Measurements from ENCODE around the gene PEPD. TPM values are rescaled to one million over a fixed set of nuclear protein-coding genes. Genes with fewer than 3 reads are reported as not detected.

Gene PEPD
- total RNA-seq, 4 donors from 2014 or later, result 33.9 to 57.0 (median 45.0) TPM

DNA sequence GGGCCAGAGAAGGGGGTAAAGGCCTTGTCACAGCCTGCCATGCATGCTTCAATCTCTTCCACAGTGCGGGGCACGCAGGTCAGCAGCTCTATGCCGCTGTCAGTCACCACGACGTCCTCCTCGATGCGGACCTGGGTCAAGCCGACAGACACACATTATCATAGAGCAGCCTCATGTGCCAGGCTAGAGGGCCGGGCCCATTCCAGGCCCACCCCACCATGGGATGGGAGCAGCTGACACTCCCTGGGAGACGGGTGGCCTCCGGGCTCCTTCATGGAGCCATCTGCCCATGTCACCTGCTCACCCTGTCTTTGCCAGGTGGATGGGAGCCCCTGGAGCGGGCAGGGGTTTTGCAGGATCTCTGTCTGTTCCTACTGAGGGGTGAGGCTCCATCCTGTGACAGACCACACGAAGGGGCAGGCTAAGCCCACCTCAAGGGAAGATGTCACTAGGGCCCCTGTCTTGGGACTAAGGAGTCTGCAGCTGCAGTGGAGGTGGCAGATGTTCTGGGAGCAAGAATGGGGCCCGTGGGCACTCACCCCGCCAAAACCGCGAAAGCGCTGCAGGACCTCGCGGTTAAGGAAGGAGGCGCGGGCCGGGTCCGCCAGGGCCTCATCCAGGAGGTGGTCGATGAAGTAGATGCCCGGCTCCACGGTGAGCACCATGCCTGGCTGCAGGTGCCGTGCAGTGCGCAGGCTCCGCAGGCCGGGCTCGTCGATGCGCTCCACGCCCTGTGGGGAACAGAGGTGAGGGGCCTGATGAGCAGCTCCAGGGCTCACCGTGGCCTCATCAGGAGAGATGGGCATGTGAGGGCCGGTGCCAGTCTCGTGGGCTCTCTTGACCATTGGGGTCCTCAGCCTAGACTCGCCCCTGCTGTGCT, 134.0 kb downstream of the PEPD start:
- no peak for TF ChIP-seq POLR2A (IDR thresholded peaks at IDR 0.05)
- TF ChIP-seq, protein P1, sequence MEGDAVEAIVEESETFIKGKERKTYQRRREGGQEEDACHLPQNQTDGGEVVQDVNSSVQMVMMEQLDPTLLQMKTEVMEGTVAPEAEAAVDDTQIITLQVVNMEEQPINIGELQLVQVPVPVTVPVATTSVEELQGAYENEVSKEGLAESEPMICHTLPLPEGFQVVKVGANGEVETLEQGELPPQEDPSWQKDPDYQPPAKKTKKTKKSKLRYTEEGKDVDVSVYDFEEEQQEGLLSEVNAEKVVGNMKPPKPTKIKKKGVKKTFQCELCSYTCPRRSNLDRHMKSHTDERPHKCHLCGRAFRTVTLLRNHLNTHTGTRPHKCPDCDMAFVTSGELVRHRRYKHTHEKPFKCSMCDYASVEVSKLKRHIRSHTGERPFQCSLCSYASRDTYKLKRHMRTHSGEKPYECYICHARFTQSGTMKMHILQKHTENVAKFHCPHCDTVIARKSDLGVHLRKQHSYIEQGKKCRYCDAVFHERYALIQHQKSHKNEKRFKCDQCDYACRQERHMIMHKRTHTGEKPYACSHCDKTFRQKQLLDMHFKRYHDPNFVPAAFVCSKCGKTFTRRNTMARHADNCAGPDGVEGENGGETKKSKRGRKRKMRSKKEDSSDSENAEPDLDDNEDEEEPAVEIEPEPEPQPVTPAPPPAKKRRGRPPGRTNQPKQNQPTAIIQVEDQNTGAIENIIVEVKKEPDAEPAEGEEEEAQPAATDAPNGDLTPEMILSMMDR (IDR thresholded peaks at IDR 0.05 in 4 of 5, conservative IDR thresholded peaks at IDR 0.05 in 1 of 5), result no peak
- Histone ChIP-seq H3K27me3 (no peaks in the 10 kb centered on the region), H3K4me3 (no peak overlapping the region), H3K27ac (peak overlapping the region; percentile 79 to 87 (median 84)), H3K4me1 (peaks cover 71 to 79% of the 10 kb centered on the region in 2 donors), H3K36me3 (no peaks in the 10 kb centered on the region), H3K9me3 (no peaks in the 10 kb centered on the region)
- intact Hi-C loops (cut with DNase I; ENCODE audit: low total_unique reads), result loop anchor here (2.0 to 5.0 kb wide), 3 partner anchors 13 to 85 kb away; partner anchors contain the start of gene CEBPA
- in situ Hi-C loops (cut with MboI; ENCODE audit: low sequenced_read_pairs in 4 of 4), result loop anchor here in 2 of 4 donors (5.0 to 10.0 kb wide), 2 partner anchors 83 to 90 kb away; partner anchors contain the start of gene CEBPA (in 1 of the 2)
- DNase-seq (no peak), ATAC-seq (no peak)

DNA sequence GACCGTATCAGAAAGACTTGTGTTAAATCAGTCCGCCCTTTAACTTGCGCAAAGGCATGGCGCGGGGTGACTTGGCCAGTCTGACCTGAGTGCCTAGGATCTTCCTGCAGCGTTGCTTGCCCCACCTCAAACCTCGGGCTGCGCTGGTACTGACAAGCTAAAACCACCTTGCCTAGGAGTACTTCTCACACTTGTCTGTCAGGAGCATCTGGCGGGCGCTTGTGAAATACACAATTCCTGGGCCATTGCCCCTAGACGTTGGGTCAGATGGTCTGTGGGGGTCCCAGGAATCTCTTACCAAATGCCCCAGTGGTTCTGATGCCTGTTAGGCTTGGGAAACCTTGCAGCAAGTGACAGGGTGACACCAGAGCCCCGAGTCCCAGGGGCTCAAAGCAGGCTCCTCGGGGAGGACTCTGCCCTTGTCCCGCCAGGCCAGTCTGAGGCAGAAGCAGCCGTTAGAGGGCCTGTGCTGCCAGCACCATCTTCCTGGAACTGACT, 135.2 kb downstream of the PEPD start:
- no peaks in the 10 kb centered on the region for H3K27me3 ChIP-seq
- H3K4me3 ChIP-seq, result no peak overlapping the region
- peaks cover 61 to 68% of the 10 kb centered on the region in 2 donors for H3K4me1 ChIP-seq
- intact Hi-C loops (cut with DNase I; ENCODE audit: low total_unique reads), result loop anchor here (5.0 kb wide), 2 partner anchors 59 to 84 kb away; partner anchors contain the start of gene CEBPA
- in situ Hi-C loops (cut with MboI; ENCODE audit: low sequenced_read_pairs in 4 of 4), result loop anchor here in 2 of 4 donors (5.0 to 10.0 kb wide), 2 partner anchors 82 to 89 kb away; partner anchors contain the start of gene CEBPA (in 1 of the 2)
- DNase-seq (peak in 1 of 2 donors; percentile 77), ATAC-seq (peak in 1 of 2 donors; percentile 9)
- no peaks in the 10 kb centered on the region for H3K36me3 ChIP-seq
- H3K9me3 ChIP-seq, result no peaks in the 10 kb centered on the region
- H3K27ac ChIP-seq, result peak overlapping the region; percentile 62 to 86 (median 74)
- TF ChIP-seq, protein P1 (IDR thresholded peaks at IDR 0.05 in 4 of 5, conservative IDR thresholded peaks at IDR 0.05 in 1 of 5), result no peak
- TF ChIP-seq POLR2A (IDR thresholded peaks at IDR 0.05), result no peak

DNA sequence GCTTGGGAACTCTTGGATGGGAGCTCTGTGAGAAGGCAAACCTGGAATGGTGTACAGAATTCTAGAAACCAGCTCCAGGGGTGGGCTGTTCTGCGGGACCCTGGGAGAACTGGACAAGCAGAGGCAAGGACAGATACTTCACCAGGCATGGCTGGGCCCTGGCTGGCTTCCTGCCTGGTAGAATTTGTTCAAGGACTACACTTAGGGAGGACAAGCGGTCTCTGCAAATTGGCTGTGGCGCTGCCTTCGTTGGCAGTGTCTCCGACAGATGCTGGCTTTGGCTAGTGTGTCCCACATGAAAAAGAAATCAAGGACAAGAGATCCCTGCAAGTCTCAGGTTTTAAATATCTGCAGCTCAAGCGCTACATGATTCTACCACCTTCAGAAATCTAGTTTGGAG, 135.6 kb downstream of the PEPD start:
- peak overlapping the region; percentile 62 to 86 (median 74) for H3K27ac ChIP-seq
- peak; percentile 28 to 45 for ATAC-seq

DNA sequence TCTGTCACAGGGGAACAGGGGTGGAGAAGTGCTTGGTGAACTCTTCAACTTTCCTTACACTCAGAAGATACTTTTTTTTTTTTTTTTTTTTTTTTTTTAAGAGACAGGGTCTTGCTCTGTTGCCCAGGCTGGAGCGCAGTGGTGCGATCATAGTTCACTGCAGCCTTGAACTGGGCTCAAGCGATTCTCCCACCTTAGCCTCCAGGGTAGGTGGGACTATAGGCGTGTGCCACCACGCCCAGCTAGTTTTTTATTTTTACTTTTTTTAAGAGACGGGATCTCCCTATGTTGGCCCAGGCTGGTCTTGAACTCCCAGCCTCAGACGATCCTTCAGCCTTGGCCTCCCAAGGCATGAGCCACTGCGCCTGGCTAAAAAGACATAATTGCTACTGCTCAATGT, 136.6 kb downstream of the PEPD start:
- H3K4me1 ChIP-seq, result peaks cover 50 to 54% of the 10 kb centered on the region in 2 donors
- in situ Hi-C loops (cut with MboI; ENCODE audit: low sequenced_read_pairs in 4 of 4), result loop anchor here in 2 of 4 donors (5.0 to 10.0 kb wide), 2 partner anchors 80 to 88 kb away; partner anchors contain the start of gene CEBPA (in 1 of the 2)
- intact Hi-C loops (cut with DNase I; ENCODE audit: low total_unique reads), result loop anchor here (5.0 kb wide), 2 partner anchors 58 to 83 kb away; partner anchors contain the start of gene CEBPA

More for the DNA sequence above, 135.6 kb downstream of the PEPD start:
- no peaks in the 10 kb centered on the region for H3K27me3 ChIP-seq
- in situ Hi-C loops (cut with MboI; ENCODE audit: low sequenced_read_pairs in 4 of 4) (loop anchor here in 2 of 4 donors (5.0 to 10.0 kb wide), 2 partner anchors 81 to 89 kb away; partner anchors contain the start of gene CEBPA (in 1 of the 2)), intact Hi-C loops (cut with DNase I; ENCODE audit: low total_unique reads) (loop anchor here (5.0 kb wide), 2 partner anchors 59 to 84 kb away; partner anchors contain the start of gene CEBPA)
- TF ChIP-seq, protein P1 (IDR thresholded peaks at IDR 0.05 in 4 of 5, conservative IDR thresholded peaks at IDR 0.05 in 1 of 5), result no peak
- TF ChIP-seq POLR2A (IDR thresholded peaks at IDR 0.05), result no peak
- peaks cover 57 to 64% of the 10 kb centered on the region in 2 donors for H3K4me1 ChIP-seq
- no peaks in the 10 kb centered on the region for H3K36me3 ChIP-seq
- DNase-seq, result peak in 1 of 2 donors; percentile 75
- no peaks in the 10 kb centered on the region for H3K9me3 ChIP-seq
- H3K4me3 ChIP-seq, result no peak overlapping the region

More for the DNA sequence above, 136.6 kb downstream of the PEPD start:
- Histone ChIP-seq H3K9me3 (no peaks in the 10 kb centered on the region), H3K36me3 (peaks cover 0 to 4% of the 10 kb centered on the region in 2 donors), H3K27me3 (no peaks in the 10 kb centered on the region), H3K27ac (peak overlapping the region in 2 of 4 donors; percentile 79 to 86), H3K4me3 (no peak overlapping the region)
- no peak for DNase-seq
- ATAC-seq, result no peak
- no peak for TF ChIP-seq POLR2A (IDR thresholded peaks at IDR 0.05)
- TF ChIP-seq, protein P1 (IDR thresholded peaks at IDR 0.05 in 4 of 5, conservative IDR thresholded peaks at IDR 0.05 in 1 of 5), result no peak
